Right lobe of liver (tissue), 6 donors: ENCODE results near the gene ADORA1. TPM values are rescaled to one million over a fixed set of nuclear protein-coding genes. Genes with fewer than 3 reads are reported as not detected.

Experiments
- ATAC-seq, 4 donors: fragments of 200-7000 bp; cut with Tn5 transposase; one replicate each; pipeline ENCODE4 v1.9.1; 2020; ENCODE audit warnings: mild to moderate bottlenecking in 4 of 4, moderate library complexity in 4 of 4
- DNase-seq, 3 donors: peaks; one replicate each; pipeline ENCODE4 v3.0.0-alpha.2; 2020
- H3K27ac ChIP-seq, 3 donors: fragments of 200-600 bp; one replicate each; pipeline ENCODE4 v1.8.0; 2022
- H3K27me3 ChIP-seq, 2 donors: fragments of 200-600 bp; one replicate each; pipeline ENCODE4 v1.8.0; 2022
- H3K36me3 ChIP-seq, 4 donors: fragments of 200-600 bp; sonication (generic) in 1 of 4; one replicate each; pipeline versions ENCODE4 v1.5.1 to v1.8.0; 2017 to 2022; ENCODE audit warnings: control low read depth in 1 of 4
- H3K4me1 ChIP-seq, 4 donors: fragments of 200-600 bp; sonication (generic) in 1 of 4; one replicate each; pipeline versions ENCODE4 v1.5.1 to v1.8.0; 2017 to 2022; ENCODE audit warnings: control low read depth in 1 of 4
- H3K4me3 ChIP-seq, 3 donors: fragments of 200-600 bp; one replicate each; pipeline ENCODE4 v1.8.0; 2022
- H3K9me3 ChIP-seq, 4 donors: fragments of 200-600 bp; sonication (generic) in 1 of 4; one replicate each; pipeline versions ENCODE4 v1.5.1 to v1.8.0; 2017 to 2022; ENCODE audit warnings: control low read depth in 1 of 4
- CTCF ChIP-seq, 4 donors: fragments of 200-600 bp in 3 of 4; fragments of 450-650 bp in 1 of 4; IDR thresholded peaks; one replicate each; pipeline versions ENCODE4 v1.5.1 to v1.8.0; 2016 to 2022; ENCODE audit warnings: antibody characterized with exemption in 4 of 4, mild to moderate bottlenecking in 2 of 4
- POLR2A ChIP-seq: fragments of 450-650 bp; IDR thresholded peaks from one replicate; pipeline ENCODE4 v1.6.1; 2017; ENCODE audit warnings: antibody characterized with exemption, mild to moderate bottlenecking
- WGBS: methylation state at CpG from one replicate; pipeline ENCODE4 v1.1.6; 2018; ENCODE audit warnings: low coverage, low lambda C conversion rate; ENCODE audit not compliant: insufficient coverage; ENCODE audit errors: missing lambda C conversion rate; 5-methylcytosine and 5-hydroxymethylcytosine counted together
- intact Hi-C, 2 donors: fragments of 100-400 bp; cut with DNase I; formaldehyde crosslinking; loops; one replicate each; pipeline versions ENCODE4 v1.11.2 to v1.14.1; 2022
- total RNA-seq, 6 experiments: library from RNA; depleted of rRNA in 2 of 6; stranded (reverse); fragments of >200 nt in 2 of 6; fragmentation: NEBNext Ultra II Directional in 3 of 6; extraction: Animal tissue kit (Norgen Biotek cat#: 25700) in 3 of 6; gene quantifications; one replicate each; pipeline versions ENCODE4 v1.1.0 to v1.2.4, GENCODE V29; 2016 to 2023
- donor health status: DM: no; HTN: yes; CAD: no.
- donor health status: DM: no; HTN: no; CAD: no.
- donor health status: DM: no; HTN: no; CAD: no.
- donor health status: DM: no; HTN: yes; CAD: no.
- donor health status: DM: no; HTN: yes; CAD: no.

Gene ADORA1
- total RNA-seq, 6 experiments from 2014 or later, result 0.31 to 0.78 (median 0.39) TPM; not detected in 1

GRCh38 chr1:203139976-203140475, 12.5 kb downstream of the ADORA1 start:
- H3K4me1 ChIP-seq, result no peaks in the 10 kb centered on the region
- no peak overlapping the region for H3K27ac ChIP-seq
- ATAC-seq (no peak), DNase-seq (no peak)
- H3K4me3 ChIP-seq, result no peak overlapping the region
- 70% methylated on average over 8 of the region's 8 CpGs for WGBS
- no peaks in the 10 kb centered on the region for H3K27me3 ChIP-seq
- no peaks in the 10 kb centered on the region for H3K9me3 ChIP-seq
- intact Hi-C loops, result no loop called here
- no peaks in the 10 kb centered on the region for H3K36me3 ChIP-seq
- TF ChIP-seq CTCF (IDR thresholded peaks at IDR 0.05) (no peak), POLR2A (no peak)

GRCh38 chr1:203140743-203141520, 13.4 kb downstream of the ADORA1 start:
- Histone ChIP-seq H3K27ac (no peak overlapping the region), H3K27me3 (no peaks in the 10 kb centered on the region), H3K36me3 (no peaks in the 10 kb centered on the region), H3K9me3 (no peaks in the 10 kb centered on the region), H3K4me3 (no peak overlapping the region), H3K4me1 (no peaks in the 10 kb centered on the region)
- DNase-seq (no peak), ATAC-seq (no peak)
- TF ChIP-seq POLR2A (no peak), CTCF (IDR thresholded peaks at IDR 0.05) (no peak)
- 49% methylated on average over 2 of the region's 5 CpGs for WGBS
- intact Hi-C loops, result no loop called here

- WGBS, result 69% methylated on average over 6 of the region's 6 CpGs
- TF ChIP-seq POLR2A (no peak), CTCF (IDR thresholded peaks at IDR 0.05) (no peak)
- intact Hi-C loops, result no loop called here
- DNase-seq (no peak), ATAC-seq (no peak)
- Histone ChIP-seq H3K36me3 (no peaks in the 10 kb centered on the region), H3K4me3 (no peak overlapping the region), H3K27ac (no peak overlapping the region), H3K9me3 (no peaks in the 10 kb centered on the region), H3K27me3 (no peaks in the 10 kb centered on the region), H3K4me1 (no peaks in the 10 kb centered on the region)
These were observed 14.6 kb downstream of the ADORA1 start for GRCh38 chr1:203142124-203142523.

- 63% methylated on average over 3 of the region's 5 CpGs for WGBS
- Histone ChIP-seq H3K4me3 (no peak overlapping the region), H3K27me3 (no peaks in the 10 kb centered on the region), H3K36me3 (no peaks in the 10 kb centered on the region), H3K4me1 (no peaks in the 10 kb centered on the region), H3K27ac (no peak overlapping the region), H3K9me3 (no peaks in the 10 kb centered on the region)
- ATAC-seq, result no peak
- no peak for DNase-seq
- no peak for TF ChIP-seq CTCF (IDR thresholded peaks at IDR 0.05)
- TF ChIP-seq POLR2A, result no peak
- intact Hi-C loops, result no loop called here
These were observed 15.3 kb downstream of the ADORA1 start for GRCh38 chr1:203142684-203143408.
